NCI-H146 treated with DMSO at 0.1 percent for 48 hours (cell line): ENCODE measurements around the gene CELSR1.
A peak's percentile ranks its signal among the peaks of the same experiment; 100 is the strongest.
"Not testable (repeated sequence)": the region's sequence is repeated elsewhere in the genome, so short reads cannot be mapped to it uniquely, and the experiment has no call there.

Experiments
- DNase-seq: peaks from one replicate; lab custom pipeline; 2025; ENCODE audit not compliant: unreplicated experiment; lab: John Stamatoyannopoulos, UW

CELSR1 gene

GRCh38 chr22:46336119-46337078 lies 201.0 kb downstream of the CELSR1 start:
- no peak for DNase-seq

- DNase-seq: peak; percentile 31
Observed at GRCh38 chr22:46335201-46336118, 202.0 kb downstream of the CELSR1 start, which contains the start of gene TRMU. Gene TRMU (plus strand): TSS chr22:46335714. CDS start chr22:46335765, 51 bp downstream.

- DNase-seq: no peak
Observed at GRCh38 chr22:46331496-46331895, 205.9 kb downstream of the CELSR1 start.

- DNase-seq: no peak
Observed at GRCh38 chr22:46330426-46330825, 207.0 kb downstream of the CELSR1 start.

- DNase-seq: no peak
Observed at GRCh38 chr22:46329616-46330015, 207.8 kb downstream of the CELSR1 start.

- no peak for DNase-seq
Observed at GRCh38 chr22:46328797-46329196, 208.6 kb downstream of the CELSR1 start.

GRCh38 chr22:46327691-46328465 lies 209.5 kb downstream of the CELSR1 start:
- no peak for DNase-seq

- DNase-seq: no peak
Observed at GRCh38 chr22:46326066-46326680, 211.2 kb downstream of the CELSR1 start.

GRCh38 chr22:46323162-46323561 lies 214.3 kb downstream of the CELSR1 start:
- DNase-seq: no peak

GRCh38 chr22:46322711-46323110 lies 214.7 kb downstream of the CELSR1 start:
- DNase-seq: no peak

- DNase-seq: no peak
Observed at GRCh38 chr22:46320716-46321386, 216.6 kb downstream of the CELSR1 start.

GRCh38 chr22:46320166-46320710 lies 217.2 kb downstream of the CELSR1 start:
- DNase-seq: no peak

GRCh38 chr22:46319319-46319718 lies 218.1 kb downstream of the CELSR1 start:
- no peak for DNase-seq

- DNase-seq: no peak
Observed at GRCh38 chr22:46318576-46318975, 218.8 kb downstream of the CELSR1 start.

- DNase-seq: no peak
Observed at GRCh38 chr22:46317646-46318045, 219.8 kb downstream of the CELSR1 start.

GRCh38 chr22:46315976-46316375 lies 221.4 kb downstream of the CELSR1 start:
- no peak for DNase-seq

GRCh38 chr22:46312848-46313247 lies 224.6 kb downstream of the CELSR1 start:
- DNase-seq: not testable (repeated sequence)

GRCh38 chr22:46312056-46312455 lies 225.4 kb downstream of the CELSR1 start:
- no peak for DNase-seq
